ENCODE data around the gene PDE6B.
A peak's percentile ranks its signal among the peaks of the same experiment; 100 is the strongest.
"Not testable (repeated sequence)": the region's sequence is repeated elsewhere in the genome, so short reads cannot be mapped to it uniquely, and the experiment has no call there.

Gene PDE6B

GRCh38 chr4:663438-664428, 38.4 kb downstream of the PDE6B start:
- H3K36me3 ChIP-seq (ENCODE audit: control insufficient read depth, insufficient read depth, low read length), result no peaks in the 10 kb centered on the region
- H3K4me1 ChIP-seq (ENCODE audit: control insufficient read depth, insufficient read depth, low read length, poor library complexity, severe bottlenecking), result peaks cover 18% of the 10 kb centered on the region
- H3K9me3 ChIP-seq (ENCODE audit: control insufficient read depth, low read length), result no peaks in the 10 kb centered on the region
- H3K4me3 ChIP-seq (ENCODE audit: insufficient read depth, low read depth, low read length, poor library complexity, severe bottlenecking), result peak overlapping the region; percentile 76
- DNase-seq, result peak; percentile 48 to 60 (median 58)
- no peaks in the 10 kb centered on the region for H3K27me3 ChIP-seq (replicated peaks; ENCODE audit: control insufficient read depth, insufficient read depth, low read length, poor library complexity, severe bottlenecking)
- peak overlapping the region; percentile 71 for H3K27ac ChIP-seq (ENCODE audit: insufficient read depth, low read length, poor library complexity, severe bottlenecking)

GRCh38 chr4:664713-665231, 39.4 kb downstream of the PDE6B start:
- Histone ChIP-seq H3K9me3 (ENCODE audit: control insufficient read depth, low read length) (no peaks in the 10 kb centered on the region), H3K27me3 (replicated peaks; ENCODE audit: control insufficient read depth, insufficient read depth, low read length, poor library complexity, severe bottlenecking) (no peaks in the 10 kb centered on the region), H3K36me3 (ENCODE audit: control insufficient read depth, insufficient read depth, low read length) (no peaks in the 10 kb centered on the region), H3K27ac (ENCODE audit: insufficient read depth, low read length, poor library complexity, severe bottlenecking) (no peak overlapping the region), H3K4me1 (ENCODE audit: control insufficient read depth, insufficient read depth, low read length, poor library complexity, severe bottlenecking) (peaks cover 16% of the 10 kb centered on the region), H3K4me3 (ENCODE audit: insufficient read depth, low read depth, low read length, poor library complexity, severe bottlenecking) (no peak overlapping the region)
- no peak for DNase-seq

- peaks cover 16% of the 10 kb centered on the region for H3K4me1 ChIP-seq (ENCODE audit: control insufficient read depth, insufficient read depth, low read length, poor library complexity, severe bottlenecking)
- DNase-seq, result no peak
- H3K36me3 ChIP-seq (ENCODE audit: control insufficient read depth, insufficient read depth, low read length), result no peaks in the 10 kb centered on the region
- H3K27me3 ChIP-seq (replicated peaks; ENCODE audit: control insufficient read depth, insufficient read depth, low read length, poor library complexity, severe bottlenecking), result no peaks in the 10 kb centered on the region
- H3K27ac ChIP-seq (ENCODE audit: insufficient read depth, low read length, poor library complexity, severe bottlenecking), result no peak overlapping the region
- no peak overlapping the region for H3K4me3 ChIP-seq (ENCODE audit: insufficient read depth, low read depth, low read length, poor library complexity, severe bottlenecking)
- H3K9me3 ChIP-seq (ENCODE audit: control insufficient read depth, low read length), result no peaks in the 10 kb centered on the region
Measured at GRCh38 chr4:665381-665750, 40.0 kb downstream of the PDE6B start.

GRCh38 chr4:665751-666435, 40.5 kb downstream of the PDE6B start:
- Histone ChIP-seq H3K4me1 (ENCODE audit: control insufficient read depth, insufficient read depth, low read length, poor library complexity, severe bottlenecking) (peaks cover 16% of the 10 kb centered on the region), H3K4me3 (ENCODE audit: insufficient read depth, low read depth, low read length, poor library complexity, severe bottlenecking) (no peak overlapping the region), H3K27me3 (replicated peaks; ENCODE audit: control insufficient read depth, insufficient read depth, low read length, poor library complexity, severe bottlenecking) (no peaks in the 10 kb centered on the region), H3K27ac (ENCODE audit: insufficient read depth, low read length, poor library complexity, severe bottlenecking) (no peak overlapping the region), H3K36me3 (ENCODE audit: control insufficient read depth, insufficient read depth, low read length) (no peaks in the 10 kb centered on the region), H3K9me3 (ENCODE audit: control insufficient read depth, low read length) (no peaks in the 10 kb centered on the region)
- DNase-seq, result no peak

- DNase-seq, result no peak
- Histone ChIP-seq H3K4me1 (ENCODE audit: control insufficient read depth, insufficient read depth, low read length, poor library complexity, severe bottlenecking) (peaks cover 16% of the 10 kb centered on the region), H3K4me3 (ENCODE audit: insufficient read depth, low read depth, low read length, poor library complexity, severe bottlenecking) (no peak overlapping the region), H3K27me3 (replicated peaks; ENCODE audit: control insufficient read depth, insufficient read depth, low read length, poor library complexity, severe bottlenecking) (no peaks in the 10 kb centered on the region), H3K9me3 (ENCODE audit: control insufficient read depth, low read length) (no peaks in the 10 kb centered on the region), H3K27ac (ENCODE audit: insufficient read depth, low read length, poor library complexity, severe bottlenecking) (no peak overlapping the region), H3K36me3 (ENCODE audit: control insufficient read depth, insufficient read depth, low read length) (no peaks in the 10 kb centered on the region)
Measured at GRCh38 chr4:666436-666810, 41.0 kb downstream of the PDE6B start.

- Histone ChIP-seq H3K27ac (ENCODE audit: insufficient read depth, low read length, poor library complexity, severe bottlenecking) (no peak overlapping the region), H3K4me1 (ENCODE audit: control insufficient read depth, insufficient read depth, low read length, poor library complexity, severe bottlenecking) (peaks cover 16% of the 10 kb centered on the region), H3K36me3 (ENCODE audit: control insufficient read depth, insufficient read depth, low read length) (peaks cover 5% of the 10 kb centered on the region), H3K27me3 (replicated peaks; ENCODE audit: control insufficient read depth, insufficient read depth, low read length, poor library complexity, severe bottlenecking) (no peaks in the 10 kb centered on the region), H3K4me3 (ENCODE audit: insufficient read depth, low read depth, low read length, poor library complexity, severe bottlenecking) (no peak overlapping the region), H3K9me3 (ENCODE audit: control insufficient read depth, low read length) (no peaks in the 10 kb centered on the region)
- DNase-seq, result no peak
Measured at GRCh38 chr4:666822-667544, 41.6 kb downstream of the PDE6B start.

GRCh38 chr4:667545-667925, 42.2 kb downstream of the PDE6B start:
- no peak for DNase-seq

GRCh38 chr4:668219-668618, 42.8 kb downstream of the PDE6B start:
- H3K4me1 ChIP-seq (ENCODE audit: control insufficient read depth, insufficient read depth, low read length, poor library complexity, severe bottlenecking), result peaks cover 15% of the 10 kb centered on the region
- not testable (repeated sequence) for H3K9me3 ChIP-seq (ENCODE audit: control insufficient read depth, low read length); H3K4me3 ChIP-seq (ENCODE audit: insufficient read depth, low read depth, low read length, poor library complexity, severe bottlenecking)

More at GRCh38 chr4:667545-667925, 42.2 kb downstream of the PDE6B start:
- H3K4me3 ChIP-seq (ENCODE audit: insufficient read depth, low read depth, low read length, poor library complexity, severe bottlenecking), result no peak overlapping the region
- no peaks in the 10 kb centered on the region for H3K27me3 ChIP-seq (replicated peaks; ENCODE audit: control insufficient read depth, insufficient read depth, low read length, poor library complexity, severe bottlenecking)
- no peak overlapping the region for H3K27ac ChIP-seq (ENCODE audit: insufficient read depth, low read length, poor library complexity, severe bottlenecking)
- no peaks in the 10 kb centered on the region for H3K9me3 ChIP-seq (ENCODE audit: control insufficient read depth, low read length)
- H3K4me1 ChIP-seq (ENCODE audit: control insufficient read depth, insufficient read depth, low read length, poor library complexity, severe bottlenecking), result peaks cover 16% of the 10 kb centered on the region
- H3K36me3 ChIP-seq (ENCODE audit: control insufficient read depth, insufficient read depth, low read length), result peaks cover 11% of the 10 kb centered on the region

GRCh38 chr4:669806-670559, 44.6 kb downstream of the PDE6B start:
- not testable (repeated sequence) for H3K27me3 ChIP-seq (replicated peaks; ENCODE audit: control insufficient read depth, insufficient read depth, low read length, poor library complexity, severe bottlenecking); H3K4me3 ChIP-seq (ENCODE audit: insufficient read depth, low read depth, low read length, poor library complexity, severe bottlenecking); DNase-seq; H3K9me3 ChIP-seq (ENCODE audit: control insufficient read depth, low read length); H3K27ac ChIP-seq (ENCODE audit: insufficient read depth, low read length, poor library complexity, severe bottlenecking)
- Histone ChIP-seq H3K36me3 (ENCODE audit: control insufficient read depth, insufficient read depth, low read length) (peaks cover 11% of the 10 kb centered on the region), H3K4me1 (ENCODE audit: control insufficient read depth, insufficient read depth, low read length, poor library complexity, severe bottlenecking) (peaks cover 12% of the 10 kb centered on the region)

More at GRCh38 chr4:668219-668618, 42.8 kb downstream of the PDE6B start:
- not testable (repeated sequence) for DNase-seq; H3K27me3 ChIP-seq (replicated peaks; ENCODE audit: control insufficient read depth, insufficient read depth, low read length, poor library complexity, severe bottlenecking); H3K27ac ChIP-seq (ENCODE audit: insufficient read depth, low read length, poor library complexity, severe bottlenecking)
- peaks cover 11% of the 10 kb centered on the region for H3K36me3 ChIP-seq (ENCODE audit: control insufficient read depth, insufficient read depth, low read length)
